Right lobe of liver (tissue), 6 donors: ENCODE data around the gene L3MBTL2. TPM values are rescaled to one million over a fixed set of nuclear protein-coding genes. Genes with fewer than 3 reads are reported as not detected.

Experiments
- ATAC-seq, 4 donors: fragments of 200-7000 bp; cut with Tn5 transposase; one replicate each; pipeline ENCODE4 v1.9.1; 2020; ENCODE audit warnings: mild to moderate bottlenecking in 4 of 4, moderate library complexity in 4 of 4
- DNase-seq, 3 donors: peaks; one replicate each; pipeline ENCODE4 v3.0.0-alpha.2; 2020
- H3K27ac ChIP-seq, 3 donors: fragments of 200-600 bp; one replicate each; pipeline ENCODE4 v1.8.0; 2022
- H3K27me3 ChIP-seq, 2 donors: fragments of 200-600 bp; one replicate each; pipeline ENCODE4 v1.8.0; 2022
- H3K36me3 ChIP-seq, 4 donors: fragments of 200-600 bp; sonication (generic) in 1 of 4; one replicate each; pipeline versions ENCODE4 v1.5.1 to v1.8.0; 2017 to 2022; ENCODE audit warnings: control low read depth in 1 of 4
- H3K4me1 ChIP-seq, 4 donors: fragments of 200-600 bp; sonication (generic) in 1 of 4; one replicate each; pipeline versions ENCODE4 v1.5.1 to v1.8.0; 2017 to 2022; ENCODE audit warnings: control low read depth in 1 of 4
- H3K4me3 ChIP-seq, 3 donors: fragments of 200-600 bp; one replicate each; pipeline ENCODE4 v1.8.0; 2022
- H3K9me3 ChIP-seq, 4 donors: fragments of 200-600 bp; sonication (generic) in 1 of 4; one replicate each; pipeline versions ENCODE4 v1.5.1 to v1.8.0; 2017 to 2022; ENCODE audit warnings: control low read depth in 1 of 4
- CTCF ChIP-seq, 4 donors: fragments of 200-600 bp in 3 of 4; fragments of 450-650 bp in 1 of 4; IDR thresholded peaks; one replicate each; pipeline versions ENCODE4 v1.5.1 to v1.8.0; 2016 to 2022; ENCODE audit warnings: antibody characterized with exemption in 4 of 4, mild to moderate bottlenecking in 2 of 4
- POLR2A ChIP-seq: fragments of 450-650 bp; IDR thresholded peaks from one replicate; pipeline ENCODE4 v1.6.1; 2017; ENCODE audit warnings: antibody characterized with exemption, mild to moderate bottlenecking
- WGBS: methylation state at CpG from one replicate; pipeline ENCODE4 v1.1.6; 2018; ENCODE audit warnings: low coverage, low lambda C conversion rate; ENCODE audit not compliant: insufficient coverage; ENCODE audit errors: missing lambda C conversion rate; 5-methylcytosine and 5-hydroxymethylcytosine counted together
- intact Hi-C, 2 donors: fragments of 100-400 bp; cut with DNase I; formaldehyde crosslinking; loops; one replicate each; pipeline versions ENCODE4 v1.11.2 to v1.14.1; 2022
- total RNA-seq, 6 experiments: library from RNA; depleted of rRNA in 2 of 6; stranded (reverse); fragments of >200 nt in 2 of 6; fragmentation: NEBNext Ultra II Directional in 3 of 6; extraction: Animal tissue kit (Norgen Biotek cat#: 25700) in 3 of 6; gene quantifications; one replicate each; pipeline versions ENCODE4 v1.1.0 to v1.2.4, GENCODE V29; 2016 to 2023
- donor health status: DM: no; HTN: yes; CAD: no.
- donor health status: DM: no; HTN: no; CAD: no.
- donor health status: DM: no; HTN: no; CAD: no.
- donor health status: DM: no; HTN: yes; CAD: no.
- donor health status: DM: no; HTN: yes; CAD: no.

L3MBTL2 gene
- total RNA-seq, 6 experiments from 2014 or later: 6.6 to 11.7 (median 10.4) TPM

GRCh38 chr22:41260871-41261270 is 55.8 kb downstream of the L3MBTL2 start:
- peaks cover 0 to 71% (median 22%) of the 10 kb centered on the region in 4 donors for H3K36me3 ChIP-seq
- no CpG with 5 or more reads among the region's 7 CpGs for WGBS
- no peak overlapping the region for H3K4me3 ChIP-seq
- H3K9me3 ChIP-seq: no peaks in the 10 kb centered on the region
- intact Hi-C loops: no loop called here
- no peak for DNase-seq
- peaks cover 0 to 9% (median 0%) of the 10 kb centered on the region in 4 donors for H3K4me1 ChIP-seq
- TF ChIP-seq POLR2A (no peak), CTCF (IDR thresholded peaks at IDR 0.05) (no peak)
- no peaks in the 10 kb centered on the region for H3K27me3 ChIP-seq
- no peak overlapping the region for H3K27ac ChIP-seq
- ATAC-seq: no peak

GRCh38 chr22:41261541-41262249 is 56.6 kb downstream of the L3MBTL2 start:
- Histone ChIP-seq H3K4me1 (peaks cover 0 to 9% (median 0%) of the 10 kb centered on the region in 4 donors), H3K9me3 (no peaks in the 10 kb centered on the region), H3K27me3 (no peaks in the 10 kb centered on the region), H3K4me3 (no peak overlapping the region), H3K36me3 (peaks cover 0 to 70% (median 20%) of the 10 kb centered on the region in 4 donors), H3K27ac (peak overlapping the region in 1 of 3 donors; percentile 8)
- intact Hi-C loops: no loop called here
- TF ChIP-seq CTCF (IDR thresholded peaks at IDR 0.05) (no peak), POLR2A (no peak)
- DNase-seq (no peak), ATAC-seq (peak in 3 of 4 donors; percentile 11 to 81 (median 45))
- 31% methylated on average over 5 of the region's 12 CpGs for WGBS

- TF ChIP-seq POLR2A (no peak), CTCF (IDR thresholded peaks at IDR 0.05) (no peak)
- Histone ChIP-seq H3K27ac (no peak overlapping the region), H3K4me1 (peaks cover 0 to 9% (median 0%) of the 10 kb centered on the region in 4 donors), H3K4me3 (no peak overlapping the region), H3K36me3 (peaks cover 0 to 73% (median 20%) of the 10 kb centered on the region in 4 donors), H3K9me3 (no peaks in the 10 kb centered on the region), H3K27me3 (no peaks in the 10 kb centered on the region)
- intact Hi-C loops: no loop called here
- no peak for ATAC-seq
- DNase-seq: no peak
- whole genome bisulfite sequencing: 91% methylated on average over 10 of the region's 15 CpGs
Measured at GRCh38 chr22:41262250-41262765, 57.2 kb downstream of the L3MBTL2 start.

GRCh38 chr22:41263704-41264103 is 58.6 kb downstream of the L3MBTL2 start:
- ATAC-seq (peak in 1 of 4 donors; percentile 16), DNase-seq (no peak)
- no peak overlapping the region for H3K4me3 ChIP-seq
- intact Hi-C loops: no loop called here
- WGBS: no CpG with 5 or more reads among the region's 2 CpGs
- peaks cover 0 to 73% (median 19%) of the 10 kb centered on the region in 4 donors for H3K36me3 ChIP-seq
- no peaks in the 10 kb centered on the region for H3K27me3 ChIP-seq
- H3K4me1 ChIP-seq: peaks cover 0 to 9% (median 0%) of the 10 kb centered on the region in 4 donors
- H3K27ac ChIP-seq: no peak overlapping the region
- no peaks in the 10 kb centered on the region for H3K9me3 ChIP-seq
- TF ChIP-seq POLR2A (no peak), CTCF (IDR thresholded peaks at IDR 0.05) (no peak)
